Lower leg skin (tissue), 4 donors: ENCODE measurements around the gene GPR158. TPM values are rescaled to one million over a fixed set of nuclear protein-coding genes. Genes with fewer than 3 reads are reported as not detected.

ENCODE experiments used
- DNase-seq, 2 donors: peaks; one replicate each; pipeline ENCODE4 v3.0.0-alpha.2; 2019; ENCODE audit warnings: low spot score in 2 of 2
- H3K4me3 ChIP-seq: fragments of 200-600 bp; sonication (generic); 2 replicates; pipeline ENCODE4 v1.5.1; 2017; ENCODE audit warnings: mild to moderate bottlenecking, low read depth; ENCODE audit not compliant: poor library complexity, severe bottlenecking
- POLR2A ChIP-seq, 2 donors: fragments of 450-650 bp; IDR thresholded peaks; one replicate each; pipeline ENCODE4 v1.6.1; 2016 to 2017; ENCODE audit warnings: antibody characterized with exemption in 2 of 2, mild to moderate bottlenecking in 1 of 2, moderate library complexity in 1 of 2
- WGBS, 2 donors: methylation state at CpG; one replicate each; pipeline ENCODE4 v1.1.5; 2018; 5-methylcytosine and 5-hydroxymethylcytosine counted together
- intact Hi-C: fragments of 100-400 bp; cut with DNase I; formaldehyde crosslinking; loops from one replicate; pipeline ENCODE4 v1.15.0; 2023; ENCODE audit warnings: low total_unique reads
- total RNA-seq, 4 donors: library from RNA; depleted of rRNA; stranded (reverse); fragments of >200 nt; gene quantifications; one replicate each; pipeline ENCODE4 v1.1.0, GENCODE V29; 2016
- TF ChIP-seq, protein P1 (sequence below), 3 donors: fragments of 450-650 bp; IDR thresholded peaks; one replicate each; pipeline ENCODE4 v1.5.1; 2016; ENCODE audit warnings: antibody characterized with exemption in 3 of 3, mild to moderate bottlenecking in 3 of 3, moderate library complexity in 2 of 3

GPR158 gene
- total RNA-seq, 4 donors from 2014 or later = 0.13 TPM; not detected in 3

DNA sequence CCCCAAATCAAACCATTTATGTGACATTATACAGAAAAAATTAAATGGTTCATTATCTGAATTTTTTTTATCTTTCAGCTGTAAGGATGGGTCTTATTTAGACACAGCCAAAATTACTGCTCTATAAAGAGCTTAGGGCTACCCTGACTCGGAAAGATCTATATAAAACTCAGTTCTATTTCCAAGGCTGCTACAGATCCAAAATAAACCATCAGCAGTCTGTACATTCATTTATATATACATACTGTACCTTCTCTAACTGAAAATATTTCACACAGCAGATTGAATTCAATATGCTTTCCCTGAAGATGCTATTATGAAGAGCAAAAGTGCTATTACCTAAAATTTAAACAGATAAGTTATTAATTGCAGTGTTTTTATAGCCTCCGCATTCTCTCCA is 471.6 kb downstream of the GPR158 start:
- no peak for DNase-seq
- WGBS, 2 donors = 75 to 81% methylated on average over 2 of the region's 2 CpGs
- H3K4me3 ChIP-seq = no peak overlapping the region
- TF ChIP-seq, protein P1, sequence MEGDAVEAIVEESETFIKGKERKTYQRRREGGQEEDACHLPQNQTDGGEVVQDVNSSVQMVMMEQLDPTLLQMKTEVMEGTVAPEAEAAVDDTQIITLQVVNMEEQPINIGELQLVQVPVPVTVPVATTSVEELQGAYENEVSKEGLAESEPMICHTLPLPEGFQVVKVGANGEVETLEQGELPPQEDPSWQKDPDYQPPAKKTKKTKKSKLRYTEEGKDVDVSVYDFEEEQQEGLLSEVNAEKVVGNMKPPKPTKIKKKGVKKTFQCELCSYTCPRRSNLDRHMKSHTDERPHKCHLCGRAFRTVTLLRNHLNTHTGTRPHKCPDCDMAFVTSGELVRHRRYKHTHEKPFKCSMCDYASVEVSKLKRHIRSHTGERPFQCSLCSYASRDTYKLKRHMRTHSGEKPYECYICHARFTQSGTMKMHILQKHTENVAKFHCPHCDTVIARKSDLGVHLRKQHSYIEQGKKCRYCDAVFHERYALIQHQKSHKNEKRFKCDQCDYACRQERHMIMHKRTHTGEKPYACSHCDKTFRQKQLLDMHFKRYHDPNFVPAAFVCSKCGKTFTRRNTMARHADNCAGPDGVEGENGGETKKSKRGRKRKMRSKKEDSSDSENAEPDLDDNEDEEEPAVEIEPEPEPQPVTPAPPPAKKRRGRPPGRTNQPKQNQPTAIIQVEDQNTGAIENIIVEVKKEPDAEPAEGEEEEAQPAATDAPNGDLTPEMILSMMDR (IDR thresholded peaks at IDR 0.05) = no peak
- TF ChIP-seq POLR2A (IDR thresholded peaks at IDR 0.05) = no peak
- intact Hi-C loops = no loop called here

DNA sequence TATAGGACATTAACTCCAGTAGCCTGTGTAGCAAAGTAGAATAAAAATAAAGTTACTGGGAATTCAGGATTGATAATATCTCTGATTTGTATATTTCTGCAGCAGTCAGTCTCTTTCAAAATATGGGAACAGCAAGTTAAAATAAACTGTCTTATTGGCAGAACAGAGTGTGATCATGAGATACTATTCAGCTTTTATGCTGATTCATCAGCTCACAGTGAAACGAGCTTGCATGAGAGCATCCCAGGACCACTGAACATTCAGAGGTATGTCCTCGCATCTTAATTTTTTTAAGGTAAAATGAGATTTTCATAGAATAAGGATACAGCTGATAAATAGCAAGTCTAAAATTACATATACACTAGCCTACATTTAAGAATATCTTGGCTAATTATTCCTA is 476.7 kb downstream of the GPR158 start:
- no peak for TF ChIP-seq POLR2A (IDR thresholded peaks at IDR 0.05)
- TF ChIP-seq, protein P1 (IDR thresholded peaks at IDR 0.05) = no peak
- H3K4me3 ChIP-seq = no peak overlapping the region
- no peak for DNase-seq
- intact Hi-C loops = no loop called here
- 60 to 61% methylated on average over 2 of the region's 2 CpGs for WGBS, 2 donors

Other genes with a start within 250 kb of the GPR158 start
- 1 to 10 TPM in 1 of 4 donors, under 1 TPM in 1, not detected in 2; 0.45 to 1.3 TPM for gene PRTFDC1, start 222.4 kb upstream of the GPR158 start, total RNA-seq
- not detected for gene ENKUR, start 158.8 kb upstream of the GPR158 start, total RNA-seq
- 1 to 10 TPM in 3 of 4 donors, under 1 TPM in 1; 0.80 to 2.6 (median 1.6) TPM for gene THNSL1, start 158.4 kb upstream of the GPR158 start, total RNA-seq